Posterior cingulate gyrus (tissue), 11 donors: ENCODE results near the gene SYT2.

Source experiments
- DNase-seq, 10 donors: peaks; one replicate each; pipeline versions ENCODE4 v3.0.0 to v3.0.0-alpha.2; 2020 to 2021; ENCODE audit warnings: mixed read lengths in 3 of 10
- intact Hi-C: fragments of 100-400 bp; cut with DNase I; formaldehyde crosslinking; loops from one replicate; pipeline ENCODE4 v1.15.1; 2023

SYT2 gene

DNA sequence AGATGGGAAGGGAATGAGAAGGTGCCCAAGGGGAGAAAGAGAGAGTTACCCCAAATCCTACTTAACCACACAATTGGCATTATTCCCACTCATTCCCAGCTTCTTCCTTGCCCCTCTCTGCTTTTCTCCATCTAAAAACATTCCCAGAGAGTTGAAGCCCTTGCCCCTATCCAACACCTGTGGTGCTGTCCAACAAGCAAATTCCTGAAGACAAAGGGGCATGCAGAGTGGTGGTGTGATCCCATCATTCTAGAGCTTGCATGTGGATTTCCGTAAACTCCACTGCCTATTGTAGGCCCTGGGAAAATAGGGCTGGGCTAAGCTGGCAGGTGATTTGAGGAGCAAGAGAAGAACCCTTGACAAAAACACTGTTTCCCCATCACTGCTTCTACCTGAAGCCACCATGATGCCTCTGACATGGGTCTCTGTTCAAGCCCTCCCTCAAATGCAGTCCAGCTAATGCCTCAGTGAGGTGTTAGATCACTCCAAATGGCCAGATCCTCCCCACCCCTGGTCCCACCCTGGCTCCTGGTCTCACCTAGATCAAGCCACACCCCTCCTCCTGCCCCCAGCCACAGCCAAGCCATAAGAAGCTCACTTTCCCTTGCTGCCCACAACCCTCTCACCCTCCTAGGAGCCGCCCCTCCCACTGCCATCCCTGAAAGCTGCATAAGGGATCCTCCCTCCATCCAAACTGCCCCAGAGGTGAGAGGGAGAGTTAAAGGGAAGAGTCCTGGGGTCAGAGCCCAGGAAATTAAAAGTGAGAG, 29.5 kb downstream of the SYT2 start:
- peak in 1 of 10 donors; percentile 27 for DNase-seq
- intact Hi-C loops, result no loop called here

- DNase-seq, result no peak
- intact Hi-C loops, result no loop called here
Observed at GRCh38 chr1:202679406-202680177, 30.7 kb downstream of the SYT2 start.

DNA sequence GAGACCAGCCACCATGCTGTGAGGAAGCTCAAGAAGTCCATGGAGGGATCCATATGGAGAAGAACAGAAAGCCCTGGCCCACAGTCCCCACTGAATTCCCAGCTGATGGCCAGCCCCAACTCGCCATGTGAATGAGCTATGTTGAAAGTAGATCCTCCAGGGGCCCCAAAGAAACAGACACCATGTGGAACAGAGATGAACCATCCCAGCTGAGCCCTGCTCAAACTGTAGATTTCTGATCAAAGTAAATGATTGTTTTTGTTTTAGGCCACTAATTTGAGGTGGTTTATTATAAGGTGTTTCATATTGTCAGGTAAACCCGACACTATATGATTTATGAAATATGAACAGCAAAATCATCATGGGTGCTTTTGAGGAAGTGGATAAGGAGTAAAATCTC, 32.8 kb downstream of the SYT2 start:
- intact Hi-C loops, result no loop called here
- DNase-seq, result no peak

DNA sequence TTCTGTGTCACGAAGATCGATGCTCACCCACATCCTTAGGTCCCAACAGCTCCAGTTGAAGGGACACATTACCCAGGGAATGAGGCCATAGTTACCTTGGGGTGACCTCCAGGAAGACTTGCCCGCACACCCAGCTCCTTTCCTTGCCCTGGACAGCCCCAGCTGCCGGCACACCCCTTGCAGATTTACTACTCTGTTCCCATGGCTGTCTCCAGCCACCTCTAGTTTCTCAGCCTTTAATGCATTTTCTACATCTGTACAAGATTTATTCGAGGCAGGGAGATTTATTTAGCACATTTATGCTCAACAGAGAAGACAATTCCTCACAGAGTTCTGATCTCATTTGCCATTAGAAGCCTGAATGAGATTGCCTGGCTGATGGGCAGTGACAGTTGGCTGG, 36.7 kb downstream of the SYT2 start:
- peak in 1 of 10 donors; percentile 1 for DNase-seq
- intact Hi-C loops, result no loop called here

DNA sequence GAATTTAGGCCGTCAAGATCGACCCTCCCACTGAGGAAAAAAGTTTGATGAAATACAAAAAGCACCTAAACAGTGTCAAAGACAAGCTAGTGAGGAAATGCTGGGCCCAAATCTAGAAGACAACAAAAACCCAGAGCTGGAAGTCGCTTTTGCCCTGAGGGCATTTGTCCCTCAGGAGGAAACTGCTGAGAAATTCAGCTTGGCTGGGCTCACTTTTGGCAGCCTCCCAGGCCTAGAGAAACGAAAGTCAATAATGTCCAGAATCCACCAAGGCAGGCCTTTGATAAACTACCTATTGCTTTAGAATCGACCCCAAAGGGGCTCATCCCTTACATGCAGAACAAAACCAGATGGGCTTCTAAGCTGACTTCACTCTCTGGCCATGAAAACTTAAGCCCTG, 38.9 kb downstream of the SYT2 start:
- peak in 1 of 10 donors; percentile 24 for DNase-seq
- intact Hi-C loops, result no loop called here

GRCh38 chr1:202665417-202665816, 44.8 kb downstream of the SYT2 start:
- intact Hi-C loops, result no loop called here

GRCh38 chr1:202664083-202664482, 46.2 kb downstream of the SYT2 start:
- no peak for DNase-seq
- intact Hi-C loops, result no loop called here

More at GRCh38 chr1:202665417-202665816, 44.8 kb downstream of the SYT2 start:
- DNase-seq, result peak in 1 of 10 donors; percentile 2

GRCh38 chr1:202663131-202663530, 47.1 kb downstream of the SYT2 start:
- peak in 2 of 10 donors; percentile 24 to 59 for DNase-seq
- intact Hi-C loops, result no loop called here

DNA sequence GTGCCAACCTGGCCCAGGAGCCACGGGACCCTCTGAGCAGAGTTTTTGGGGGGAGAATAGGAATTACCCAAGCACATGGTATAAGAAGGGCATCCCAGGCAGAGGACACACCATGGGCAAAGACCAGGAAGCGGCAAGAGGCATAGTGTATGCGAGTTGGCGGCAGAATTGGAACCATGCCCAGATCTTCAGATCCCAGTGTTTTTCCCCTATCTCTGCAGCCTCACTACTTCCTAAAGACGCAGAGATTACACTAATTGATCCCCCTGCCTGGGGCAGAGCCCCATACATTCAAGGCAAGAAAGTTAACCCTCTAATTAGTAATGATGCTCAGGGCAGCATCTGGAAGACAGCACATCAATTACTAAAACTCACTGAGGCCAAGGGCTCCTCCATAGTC, 48.2 kb downstream of the SYT2 start:
- intact Hi-C loops, result no loop called here

GRCh38 chr1:202661136-202661845, 49.0 kb downstream of the SYT2 start:
- intact Hi-C loops, result no loop called here
- peak in 2 of 10 donors; percentile 45 to 65 for DNase-seq

More for the DNA sequence above, 48.2 kb downstream of the SYT2 start:
- peak in 2 of 10 donors; percentile 67 to 73 for DNase-seq

GRCh38 chr1:202659974-202660373, 50.3 kb downstream of the SYT2 start:
- no peak for DNase-seq

DNA sequence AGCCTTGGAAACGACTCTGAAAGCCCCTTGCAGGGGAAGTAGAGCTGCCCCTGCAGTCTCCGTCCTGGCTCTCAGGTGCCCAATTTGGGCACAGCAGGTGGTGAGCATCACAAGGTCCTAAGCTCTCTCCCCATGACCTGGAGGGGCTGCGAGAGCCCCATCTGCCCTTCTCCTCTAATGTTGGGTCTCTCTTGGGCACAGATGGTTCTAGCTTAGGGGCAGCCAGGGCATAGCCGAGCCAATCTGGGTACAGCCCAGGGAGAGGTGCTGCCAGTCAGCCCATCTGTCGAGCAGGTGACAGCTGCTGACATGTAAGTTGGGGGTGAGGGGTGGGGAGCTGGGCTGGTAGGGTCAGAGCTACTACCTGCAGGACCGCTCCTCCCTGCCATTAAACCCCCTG, 50.7 kb downstream of the SYT2 start:
- intact Hi-C loops, result no loop called here
- DNase-seq, result peak in 1 of 10 donors; percentile 57

More at GRCh38 chr1:202659974-202660373, 50.3 kb downstream of the SYT2 start:
- intact Hi-C loops, result no loop called here

- peak in 1 of 10 donors; percentile 46 for DNase-seq
- intact Hi-C loops, result no loop called here
Observed at GRCh38 chr1:202658769-202659168, 51.5 kb downstream of the SYT2 start.

DNA sequence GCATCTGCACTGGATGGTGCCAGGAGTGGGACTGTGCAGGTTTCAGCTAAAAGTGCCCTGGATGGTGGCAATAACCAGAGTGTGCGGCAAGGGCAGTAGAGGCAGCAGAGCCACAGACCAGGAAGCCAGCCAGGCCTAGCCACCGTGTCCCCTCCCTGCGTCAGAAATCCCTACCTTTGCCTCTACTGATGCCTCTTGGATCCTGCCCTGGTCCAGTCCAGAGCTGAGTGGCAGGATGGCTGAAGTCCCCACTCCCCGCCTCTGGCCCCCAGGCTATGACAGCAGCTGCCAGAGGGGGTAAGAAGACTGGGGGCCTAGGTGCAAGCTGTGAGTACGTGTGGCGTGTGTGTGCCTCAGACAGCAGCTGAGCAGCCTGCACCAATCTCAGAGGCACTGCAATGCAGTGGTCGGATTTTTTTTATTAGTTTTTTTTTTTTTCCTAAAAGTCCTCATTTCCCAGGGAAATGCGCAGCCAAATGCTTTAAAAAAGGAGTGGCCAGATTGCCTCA, 51.9 kb downstream of the SYT2 start:
- DNase-seq, result peak in 2 of 10 donors; percentile 55 to 61

GRCh38 chr1:202656951-202657646, 53.2 kb downstream of the SYT2 start:
- intact Hi-C loops, result no loop called here
- peak in 2 of 10 donors; percentile 40 to 45 for DNase-seq

More for the DNA sequence above, 51.9 kb downstream of the SYT2 start:
- intact Hi-C loops, result no loop called here

DNA sequence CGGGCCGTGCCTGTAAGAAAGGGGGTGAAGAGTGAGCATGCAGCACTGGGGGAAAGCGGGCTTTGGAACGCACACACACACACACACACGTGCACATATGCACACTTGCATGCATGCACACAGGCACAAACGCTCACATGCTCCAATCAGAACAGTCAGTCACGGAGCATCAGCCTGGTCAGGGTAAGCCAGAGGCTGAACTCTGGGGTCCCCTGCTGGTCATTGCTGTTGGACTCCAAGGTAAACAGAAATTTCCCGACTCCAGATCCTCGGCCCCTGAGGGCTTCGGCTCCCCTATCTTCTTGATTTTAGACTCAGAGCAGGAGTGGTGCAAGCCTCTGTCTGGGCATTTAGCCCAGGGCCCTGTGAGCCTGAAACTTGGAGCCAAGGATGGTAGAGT, 54.2 kb downstream of the SYT2 start:
- intact Hi-C loops, result no loop called here
- DNase-seq, result peak in 2 of 10 donors; percentile 40 to 66

GRCh38 chr1:202654079-202654478, 56.2 kb downstream of the SYT2 start:
- intact Hi-C loops, result no loop called here
- peak in 2 of 10 donors; percentile 20 to 39 for DNase-seq

- peak in 2 of 10 donors; percentile 24 to 45 for DNase-seq
- intact Hi-C loops, result no loop called here
Observed at GRCh38 chr1:202649553-202650392, 60.5 kb downstream of the SYT2 start.

DNA sequence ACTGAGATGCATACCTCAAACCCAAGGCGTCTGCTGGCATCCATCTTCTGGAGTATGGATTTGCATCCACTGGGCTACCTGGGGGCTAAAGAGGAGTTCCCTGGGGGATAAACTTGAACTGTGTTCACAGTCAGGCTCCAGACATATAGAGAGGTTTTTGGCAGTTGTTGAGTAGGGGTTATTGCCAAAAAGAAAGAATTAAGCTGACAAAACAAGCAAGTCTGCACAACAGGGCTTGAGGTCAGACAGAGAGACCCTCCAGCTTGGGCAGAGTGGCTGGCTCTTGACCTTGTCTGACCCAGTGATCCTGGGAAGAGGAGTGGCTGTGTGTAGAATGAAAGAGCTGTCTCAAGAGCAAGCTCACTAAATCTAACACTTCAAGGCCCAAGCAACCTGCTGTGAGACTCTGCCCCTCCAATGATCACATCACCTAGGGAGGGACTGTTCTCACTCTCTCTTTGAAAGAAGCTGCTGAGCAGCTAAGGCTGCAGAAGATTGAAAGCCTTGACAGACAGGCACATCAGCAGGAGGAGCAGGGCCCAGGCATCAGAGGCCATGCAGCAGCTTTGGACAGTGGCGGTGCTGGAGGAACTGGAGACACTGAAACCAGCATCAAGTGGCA, 61.5 kb downstream of the SYT2 start:
- DNase-seq, result peak in 2 of 10 donors; percentile 18 to 40
- intact Hi-C loops, result no loop called here
